ENCODE measurements around the gene NFASC.

DNA sequence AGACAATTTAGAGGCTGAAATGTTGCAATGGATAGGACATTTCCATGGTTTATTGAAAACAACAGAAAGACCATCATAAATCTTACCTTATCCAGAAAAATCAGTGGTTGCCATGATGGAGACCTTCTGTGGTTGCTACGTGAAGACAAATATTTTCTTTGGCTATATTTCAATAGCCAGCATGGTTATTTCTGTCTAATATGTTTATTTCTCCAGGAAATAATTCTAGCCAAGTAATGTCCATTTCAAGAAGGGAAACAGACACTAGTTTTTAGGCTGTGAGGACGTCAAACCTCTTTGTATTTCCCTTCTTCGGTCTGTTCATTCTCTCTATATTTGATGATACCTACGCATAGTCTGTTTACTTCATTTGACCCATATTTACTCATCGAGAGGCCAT is 49.2 kb upstream of the NFASC start:
- TF ChIP-seq, protein P1, sequence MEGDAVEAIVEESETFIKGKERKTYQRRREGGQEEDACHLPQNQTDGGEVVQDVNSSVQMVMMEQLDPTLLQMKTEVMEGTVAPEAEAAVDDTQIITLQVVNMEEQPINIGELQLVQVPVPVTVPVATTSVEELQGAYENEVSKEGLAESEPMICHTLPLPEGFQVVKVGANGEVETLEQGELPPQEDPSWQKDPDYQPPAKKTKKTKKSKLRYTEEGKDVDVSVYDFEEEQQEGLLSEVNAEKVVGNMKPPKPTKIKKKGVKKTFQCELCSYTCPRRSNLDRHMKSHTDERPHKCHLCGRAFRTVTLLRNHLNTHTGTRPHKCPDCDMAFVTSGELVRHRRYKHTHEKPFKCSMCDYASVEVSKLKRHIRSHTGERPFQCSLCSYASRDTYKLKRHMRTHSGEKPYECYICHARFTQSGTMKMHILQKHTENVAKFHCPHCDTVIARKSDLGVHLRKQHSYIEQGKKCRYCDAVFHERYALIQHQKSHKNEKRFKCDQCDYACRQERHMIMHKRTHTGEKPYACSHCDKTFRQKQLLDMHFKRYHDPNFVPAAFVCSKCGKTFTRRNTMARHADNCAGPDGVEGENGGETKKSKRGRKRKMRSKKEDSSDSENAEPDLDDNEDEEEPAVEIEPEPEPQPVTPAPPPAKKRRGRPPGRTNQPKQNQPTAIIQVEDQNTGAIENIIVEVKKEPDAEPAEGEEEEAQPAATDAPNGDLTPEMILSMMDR (IDR thresholded peaks at IDR 0.05; ENCODE audit: insufficient read depth, low read length, poor library complexity, severe bottlenecking): no peak
- TF ChIP-seq EZH2phosphoT487 (conservative IDR thresholded peaks at IDR 0.05; ENCODE audit: low read length): no peak

Data from SU-DHL-6 (cell line).